ENCODE results near the gene KANK3.
"Not testable (repeated sequence)": the region's sequence is repeated elsewhere in the genome, so short reads cannot be mapped to it uniquely, and the experiment has no call there.

The KANK3 gene

DNA sequence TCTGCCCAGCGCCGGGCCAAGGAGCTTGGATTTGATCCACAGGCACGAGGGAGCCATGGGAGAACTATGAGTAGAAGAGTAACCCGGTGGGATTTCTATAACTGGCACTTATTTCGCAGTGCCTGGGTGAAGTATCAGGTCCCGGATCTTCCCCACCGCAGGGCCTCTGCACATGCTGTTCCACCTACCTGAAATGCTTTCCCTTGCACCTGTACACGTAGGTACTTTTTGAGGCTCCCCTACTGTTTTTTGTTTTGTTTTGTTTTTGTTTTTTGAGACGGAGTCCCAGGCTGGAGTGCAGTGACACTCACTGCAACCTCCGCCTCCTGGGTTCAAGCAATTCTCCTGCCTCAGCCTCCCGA, 402 bp upstream of the KANK3 start:
- no peak overlapping the region for H3K56ac ChIP-seq (ENCODE audit: low read length)
- H3K4ac ChIP-seq (ENCODE audit: low read depth, low read length) = no peak overlapping the region
- no peaks in the 10 kb centered on the region for H3K36me3 ChIP-seq (ENCODE audit: control insufficient read depth, insufficient read depth, low read length)
- H3K9ac ChIP-seq (ENCODE audit: low read length) = no peak overlapping the region
- no peak overlapping the region for H3K23ac ChIP-seq (ENCODE audit: low read length)
- H2BK15ac ChIP-seq (replicated peaks; ENCODE audit: low read depth) = no peak overlapping the region
- no CpG with 5 or more reads among the region's 11 CpGs for WGBS (ENCODE audit: extremely low coverage, insufficient coverage, low lambda C conversion rate)
- no peaks in the 10 kb centered on the region for H3K4me1 ChIP-seq (ENCODE audit: control insufficient read depth, low read depth, low read length)
- no peak overlapping the region for H2BK120ac ChIP-seq (ENCODE audit: low read depth, low read length)
- H3K4me3 ChIP-seq (ENCODE audit: low read length) = no peak overlapping the region
- no peak overlapping the region for H2BK5ac ChIP-seq (ENCODE audit: low read length)
- H3K27me3 ChIP-seq (ENCODE audit: insufficient read depth, low read length, poor library complexity) = no peaks in the 10 kb centered on the region
- H3K79me2 ChIP-seq (ENCODE audit: control insufficient read depth, insufficient read depth, low read length) = no peaks in the 10 kb centered on the region
- H2AK5ac ChIP-seq (ENCODE audit: low read length) = no peak overlapping the region
- no peak overlapping the region for H3K27ac ChIP-seq (ENCODE audit: low read depth, low read length)
- no peak overlapping the region for H3K18ac ChIP-seq (ENCODE audit: low read length)
- H4K8ac ChIP-seq (ENCODE audit: low read depth, low read length) = no peak overlapping the region
- no peak for DNase-seq
- no peak overlapping the region for H3K4me2 ChIP-seq (ENCODE audit: low read length)
- H3K79me1 ChIP-seq (ENCODE audit: low read length) = no peaks in the 10 kb centered on the region
- no peak overlapping the region for H4K5ac ChIP-seq (ENCODE audit: low read length)

- Histone ChIP-seq H2BK5ac (ENCODE audit: low read length) (no peak overlapping the region), H3K23ac (ENCODE audit: low read length) (no peak overlapping the region), H3K4me1 (ENCODE audit: control insufficient read depth, low read depth, low read length) (no peaks in the 10 kb centered on the region), H4K8ac (ENCODE audit: low read depth, low read length) (no peak overlapping the region), H3K36me3 (ENCODE audit: control insufficient read depth, insufficient read depth, low read length) (no peaks in the 10 kb centered on the region), H3K79me2 (ENCODE audit: control insufficient read depth, insufficient read depth, low read length) (no peaks in the 10 kb centered on the region), H3K4ac (ENCODE audit: low read depth, low read length) (no peak overlapping the region), H2AK5ac (ENCODE audit: low read length) (no peak overlapping the region), H3K9ac (ENCODE audit: low read length) (no peak overlapping the region), H3K27me3 (ENCODE audit: insufficient read depth, low read length, poor library complexity) (no peaks in the 10 kb centered on the region), H2BK15ac (replicated peaks; ENCODE audit: low read depth) (no peak overlapping the region), H3K18ac (ENCODE audit: low read length) (no peak overlapping the region), H3K79me1 (ENCODE audit: low read length) (no peaks in the 10 kb centered on the region), H3K4me2 (ENCODE audit: low read length) (no peak overlapping the region), H4K5ac (ENCODE audit: low read length) (no peak overlapping the region), H3K4me3 (ENCODE audit: low read length) (no peak overlapping the region), H2BK120ac (ENCODE audit: low read depth, low read length) (no peak overlapping the region), H3K27ac (ENCODE audit: low read depth, low read length) (no peak overlapping the region), H3K56ac (ENCODE audit: low read length) (peak overlapping the region; percentile 60)
- DNase-seq = no peak
- no CpG with 5 or more reads among the region's 14 CpGs for WGBS (ENCODE audit: extremely low coverage, insufficient coverage, low lambda C conversion rate)
These were observed 762 bp downstream of the KANK3 start for GRCh38 chr19:8342316-8342683.

- H2AK5ac ChIP-seq (ENCODE audit: low read length); H3K23ac ChIP-seq (ENCODE audit: low read length); H3K79me1 ChIP-seq (ENCODE audit: low read length); H3K18ac ChIP-seq (ENCODE audit: low read length); H4K5ac ChIP-seq (ENCODE audit: low read length); H3K27me3 ChIP-seq (ENCODE audit: insufficient read depth, low read length, poor library complexity); DNase-seq; H3K4ac ChIP-seq (ENCODE audit: low read depth, low read length); H2BK5ac ChIP-seq (ENCODE audit: low read length); H4K8ac ChIP-seq (ENCODE audit: low read depth, low read length); H3K79me2 ChIP-seq (ENCODE audit: control insufficient read depth, insufficient read depth, low read length); H3K36me3 ChIP-seq (ENCODE audit: control insufficient read depth, insufficient read depth, low read length); H3K4me2 ChIP-seq (ENCODE audit: low read length); H3K9ac ChIP-seq (ENCODE audit: low read length); H2BK120ac ChIP-seq (ENCODE audit: low read depth, low read length); H3K4me1 ChIP-seq (ENCODE audit: control insufficient read depth, low read depth, low read length); H3K4me3 ChIP-seq (ENCODE audit: low read length); H3K27ac ChIP-seq (ENCODE audit: low read depth, low read length); H2BK15ac ChIP-seq (replicated peaks; ENCODE audit: low read depth); H3K56ac ChIP-seq (ENCODE audit: low read length): not testable (repeated sequence)
- no CpG with 5 or more reads among the region's 4 CpGs for WGBS (ENCODE audit: extremely low coverage, insufficient coverage, low lambda C conversion rate)
These were observed 1.6 kb downstream of the KANK3 start for GRCh38 chr19:8341504-8341903.

DNA sequence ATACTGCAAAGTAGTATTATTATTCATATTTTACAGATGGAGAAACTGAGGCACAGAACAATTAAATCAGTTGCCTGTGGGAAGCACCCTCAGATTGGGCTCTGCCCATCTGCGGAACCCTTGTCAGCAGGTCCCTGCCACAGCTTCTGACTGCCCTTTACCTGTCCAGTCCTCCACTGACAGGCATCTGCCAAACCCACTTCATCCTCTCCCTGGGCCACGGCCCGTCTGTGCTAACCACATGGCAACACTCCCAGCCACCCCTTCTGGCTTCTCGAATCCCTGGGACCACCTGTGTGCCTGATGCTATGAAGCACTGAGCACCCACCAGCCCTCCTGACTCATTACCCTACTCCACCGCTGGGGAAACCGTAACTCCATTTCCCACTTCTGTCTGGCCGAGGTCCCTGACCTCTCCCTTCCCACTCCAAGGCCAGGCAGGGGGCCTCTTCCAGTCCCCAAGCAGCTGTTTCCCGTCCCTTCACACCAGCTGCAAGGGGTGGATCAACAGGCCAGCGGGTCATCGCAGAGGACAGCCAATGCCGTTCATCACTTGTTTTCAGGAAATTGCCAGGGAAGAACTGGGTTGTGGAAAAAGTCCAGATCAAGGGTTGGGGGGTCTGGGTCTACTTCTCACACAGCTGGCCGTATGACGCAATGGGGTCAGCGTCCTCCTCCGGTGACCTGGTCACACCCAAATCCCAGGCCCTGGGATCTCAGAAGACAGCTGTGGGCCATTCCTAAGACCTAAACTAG, 2.5 kb downstream of the KANK3 start:
- Histone ChIP-seq H4K5ac (ENCODE audit: low read length) (no peak overlapping the region), H3K23ac (ENCODE audit: low read length) (no peak overlapping the region), H2AK5ac (ENCODE audit: low read length) (no peak overlapping the region), H3K4ac (ENCODE audit: low read depth, low read length) (no peak overlapping the region), H3K4me3 (ENCODE audit: low read length) (no peak overlapping the region), H3K4me1 (ENCODE audit: control insufficient read depth, low read depth, low read length) (no peaks in the 10 kb centered on the region), H2BK5ac (ENCODE audit: low read length) (no peak overlapping the region), H2BK15ac (replicated peaks; ENCODE audit: low read depth) (no peak overlapping the region), H3K9ac (ENCODE audit: low read length) (no peak overlapping the region), H3K36me3 (ENCODE audit: control insufficient read depth, insufficient read depth, low read length) (no peaks in the 10 kb centered on the region), H3K27me3 (ENCODE audit: insufficient read depth, low read length, poor library complexity) (no peaks in the 10 kb centered on the region), H2BK120ac (ENCODE audit: low read depth, low read length) (no peak overlapping the region), H3K18ac (ENCODE audit: low read length) (no peak overlapping the region), H3K79me2 (ENCODE audit: control insufficient read depth, insufficient read depth, low read length) (no peaks in the 10 kb centered on the region), H3K27ac (ENCODE audit: low read depth, low read length) (no peak overlapping the region), H3K79me1 (ENCODE audit: low read length) (no peaks in the 10 kb centered on the region), H3K4me2 (ENCODE audit: low read length) (no peak overlapping the region), H3K56ac (ENCODE audit: low read length) (no peak overlapping the region), H4K8ac (ENCODE audit: low read depth, low read length) (no peak overlapping the region)
- no CpG with 5 or more reads among the region's 15 CpGs for WGBS (ENCODE audit: extremely low coverage, insufficient coverage, low lambda C conversion rate)
- DNase-seq = no peak

- no peak overlapping the region for H3K56ac ChIP-seq (ENCODE audit: low read length)
- no peak overlapping the region for H3K4me2 ChIP-seq (ENCODE audit: low read length)
- no peak overlapping the region for H3K4me3 ChIP-seq (ENCODE audit: low read length)
- H2BK120ac ChIP-seq (ENCODE audit: low read depth, low read length) = no peak overlapping the region
- no peak for DNase-seq
- no peak overlapping the region for H2AK5ac ChIP-seq (ENCODE audit: low read length)
- no peak overlapping the region for H3K27ac ChIP-seq (ENCODE audit: low read depth, low read length)
- no peak overlapping the region for H2BK5ac ChIP-seq (ENCODE audit: low read length)
- no peaks in the 10 kb centered on the region for H3K4me1 ChIP-seq (ENCODE audit: control insufficient read depth, low read depth, low read length)
- H3K18ac ChIP-seq (ENCODE audit: low read length) = no peak overlapping the region
- H3K79me1 ChIP-seq (ENCODE audit: low read length) = no peaks in the 10 kb centered on the region
- WGBS (ENCODE audit: extremely low coverage, insufficient coverage, low lambda C conversion rate) = no CpG with 5 or more reads among the region's 6 CpGs
- no peak overlapping the region for H4K5ac ChIP-seq (ENCODE audit: low read length)
- peaks cover 9% of the 10 kb centered on the region for H3K27me3 ChIP-seq (ENCODE audit: insufficient read depth, low read length, poor library complexity)
- H3K36me3 ChIP-seq (ENCODE audit: control insufficient read depth, insufficient read depth, low read length) = no peaks in the 10 kb centered on the region
- no peak overlapping the region for H2BK15ac ChIP-seq (replicated peaks; ENCODE audit: low read depth)
- H3K79me2 ChIP-seq (ENCODE audit: control insufficient read depth, insufficient read depth, low read length) = no peaks in the 10 kb centered on the region
- H3K23ac ChIP-seq (ENCODE audit: low read length) = no peak overlapping the region
- no peak overlapping the region for H4K8ac ChIP-seq (ENCODE audit: low read depth, low read length)
- H3K9ac ChIP-seq (ENCODE audit: low read length) = no peak overlapping the region
- H3K4ac ChIP-seq (ENCODE audit: low read depth, low read length) = no peak overlapping the region
These were observed 4.2 kb downstream of the KANK3 start for GRCh38 chr19:8338835-8339234.

DNA sequence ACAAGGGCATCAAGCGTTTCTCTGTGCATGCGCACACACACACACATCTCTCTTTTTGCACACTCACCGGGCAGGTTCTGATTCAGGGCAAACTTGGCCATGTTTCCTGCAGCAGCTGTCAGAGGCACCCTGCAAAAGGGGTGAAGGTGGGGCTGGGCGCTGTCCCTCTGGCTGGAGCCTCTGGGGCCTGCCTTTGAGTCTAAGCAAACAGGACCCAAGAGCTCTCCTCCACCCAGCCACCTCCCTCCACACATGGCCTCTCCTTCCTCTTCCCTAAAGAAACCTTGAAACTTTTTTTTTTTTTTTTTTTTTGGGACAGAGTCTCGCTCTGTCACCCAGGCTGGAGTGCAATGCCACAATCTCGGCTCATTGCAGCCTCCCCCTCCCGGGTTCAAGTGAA, 5.3 kb downstream of the KANK3 start:
- no peak overlapping the region for H3K4ac ChIP-seq (ENCODE audit: low read depth, low read length)
- WGBS (ENCODE audit: extremely low coverage, insufficient coverage, low lambda C conversion rate) = no CpG with 5 or more reads among the region's 7 CpGs
- peaks cover 18% of the 10 kb centered on the region for H3K27me3 ChIP-seq (ENCODE audit: insufficient read depth, low read length, poor library complexity)

More for the DNA sequence above, 5.3 kb downstream of the KANK3 start:
- Histone ChIP-seq H3K23ac (ENCODE audit: low read length) (no peak overlapping the region), H3K4me2 (ENCODE audit: low read length) (no peak overlapping the region), H2BK15ac (replicated peaks; ENCODE audit: low read depth) (no peak overlapping the region), H3K4me1 (ENCODE audit: control insufficient read depth, low read depth, low read length) (no peaks in the 10 kb centered on the region), H3K18ac (ENCODE audit: low read length) (no peak overlapping the region), H3K36me3 (ENCODE audit: control insufficient read depth, insufficient read depth, low read length) (no peaks in the 10 kb centered on the region), H4K5ac (ENCODE audit: low read length) (no peak overlapping the region), H3K4me3 (ENCODE audit: low read length) (no peak overlapping the region), H3K79me1 (ENCODE audit: low read length) (no peaks in the 10 kb centered on the region), H2AK5ac (ENCODE audit: low read length) (no peak overlapping the region), H3K79me2 (ENCODE audit: control insufficient read depth, insufficient read depth, low read length) (no peaks in the 10 kb centered on the region), H3K56ac (ENCODE audit: low read length) (no peak overlapping the region), H2BK120ac (ENCODE audit: low read depth, low read length) (no peak overlapping the region), H3K9ac (ENCODE audit: low read length) (no peak overlapping the region), H3K27ac (ENCODE audit: low read depth, low read length) (no peak overlapping the region), H4K8ac (ENCODE audit: low read depth, low read length) (no peak overlapping the region), H2BK5ac (ENCODE audit: low read length) (no peak overlapping the region)
- DNase-seq = no peak

Measured in mesendoderm (in vitro differentiated cells).